GM19099 (cell line): ENCODE results near the gene DDR2.

Experiments
- POLR2A ChIP-seq: IDR thresholded peaks from 3 replicates; pipeline ENCODE4 v1.6.1; 2011; ENCODE audit warnings: low read depth; ENCODE audit not compliant: insufficient read length; ENCODE audit errors: extremely low read depth

DDR2 gene

DNA sequence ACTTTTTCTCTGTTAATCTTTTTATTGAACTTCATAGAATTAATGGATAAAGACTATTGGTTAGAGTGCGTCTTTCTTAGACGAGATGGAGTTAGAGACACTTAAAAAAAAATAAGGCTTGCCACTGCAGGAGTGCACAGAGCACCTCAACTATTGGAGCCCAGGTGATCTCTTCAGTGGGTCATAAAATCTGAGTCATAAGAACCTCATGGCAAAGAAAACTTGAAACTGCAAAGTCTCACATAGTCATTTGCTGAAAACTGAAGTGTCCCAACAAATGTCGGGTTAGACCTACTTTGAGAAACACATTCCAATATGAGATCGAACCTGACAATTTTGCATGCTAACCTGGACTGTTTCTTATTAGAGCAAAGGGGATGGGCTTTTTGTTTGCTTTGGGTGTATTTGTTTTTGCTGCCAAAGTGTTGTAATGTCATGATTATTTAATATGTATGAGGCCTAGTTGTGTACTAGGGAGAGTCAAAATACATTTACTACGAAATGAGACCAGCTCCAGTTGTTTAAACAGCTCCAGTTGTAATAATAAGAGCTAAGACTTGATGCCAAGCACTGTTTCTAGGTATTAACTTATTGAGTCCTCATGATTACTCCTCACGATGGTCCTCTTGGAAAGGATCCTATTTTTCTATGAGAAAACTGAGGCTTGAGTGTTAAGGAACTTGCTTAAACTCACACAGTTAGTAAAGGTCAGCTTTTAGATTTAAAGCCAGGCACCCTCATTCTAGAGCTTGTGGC, 65.1 kb downstream of the DDR2 start:
- no peak for TF ChIP-seq POLR2A

DNA sequence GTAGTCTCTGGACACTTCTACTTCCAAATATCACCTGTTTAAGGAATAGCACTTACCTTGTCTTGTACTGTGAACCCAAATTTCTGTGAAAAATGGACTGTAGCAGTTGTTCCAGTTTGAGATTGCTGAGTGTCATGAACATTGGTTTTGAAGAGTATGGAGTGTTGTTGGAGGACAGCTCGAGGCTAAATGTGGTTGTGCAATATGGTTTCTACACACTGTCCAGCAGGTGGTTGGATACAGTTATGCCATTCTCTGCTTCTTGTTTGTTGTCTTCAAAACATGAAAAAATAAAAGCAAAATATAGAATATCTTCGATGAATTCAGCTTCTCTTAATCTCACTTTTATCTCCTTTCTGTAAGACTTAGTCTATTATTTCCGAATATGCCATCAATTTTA, 67.1 kb downstream of the DDR2 start:
- TF ChIP-seq POLR2A, result no peak

DNA sequence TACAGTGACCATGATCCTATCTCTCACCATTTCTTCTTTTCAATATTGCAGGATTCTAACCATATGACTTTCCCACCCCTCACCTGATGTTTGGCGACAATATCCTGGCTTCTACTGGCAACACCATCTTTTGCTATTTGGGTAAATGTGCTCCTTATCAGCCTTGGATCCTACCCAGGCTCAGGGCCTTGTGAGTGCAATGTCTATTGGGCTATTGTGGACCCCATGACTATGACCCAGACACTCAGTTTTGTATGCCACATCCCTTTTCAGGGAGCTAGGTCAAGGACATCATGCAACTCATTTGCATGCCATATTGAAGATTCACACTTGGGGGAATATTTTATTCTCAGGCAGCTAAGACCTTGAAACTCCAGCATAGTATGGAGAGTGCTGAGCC, 67.9 kb downstream of the DDR2 start:
- no peak for TF ChIP-seq POLR2A

DNA sequence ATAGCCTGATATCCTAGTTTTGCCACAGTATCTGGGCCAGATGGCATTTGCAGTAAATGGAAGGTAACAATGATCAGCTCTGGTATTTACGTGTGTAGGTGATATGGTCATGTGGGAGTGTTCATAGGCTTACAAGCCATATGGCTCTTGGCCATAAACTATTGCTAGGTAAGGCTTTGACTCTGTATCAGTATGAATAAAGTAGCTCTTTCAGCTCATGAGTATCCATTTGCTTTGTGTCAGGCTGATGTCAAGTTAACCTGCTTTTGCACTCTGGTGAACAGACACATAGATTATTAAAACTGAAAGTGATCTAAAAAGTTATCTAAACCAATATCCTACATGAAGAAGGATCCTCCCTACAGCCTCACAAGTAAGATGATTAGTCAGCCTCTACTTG, 69.0 kb downstream of the DDR2 start:
- no peak for TF ChIP-seq POLR2A

DNA sequence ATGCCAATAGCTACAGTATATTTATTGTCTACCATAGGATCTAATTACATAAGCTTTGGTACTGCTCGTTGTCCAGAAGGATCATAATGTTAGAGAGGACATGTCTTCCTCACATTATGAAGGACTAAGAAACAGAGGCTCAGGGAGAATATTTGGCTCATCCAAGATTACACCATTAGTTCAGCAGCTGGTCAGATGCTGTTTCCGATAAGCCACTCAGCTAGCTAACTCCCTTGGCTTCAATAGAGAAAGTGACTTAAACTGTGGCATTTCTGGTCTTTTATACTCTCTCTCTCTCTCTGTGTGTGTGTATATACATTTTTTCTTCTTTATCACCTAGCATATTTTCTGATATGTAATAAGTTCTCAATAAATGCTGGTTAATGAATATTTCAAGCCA, 70.4 kb downstream of the DDR2 start:
- TF ChIP-seq POLR2A, result no peak

DNA sequence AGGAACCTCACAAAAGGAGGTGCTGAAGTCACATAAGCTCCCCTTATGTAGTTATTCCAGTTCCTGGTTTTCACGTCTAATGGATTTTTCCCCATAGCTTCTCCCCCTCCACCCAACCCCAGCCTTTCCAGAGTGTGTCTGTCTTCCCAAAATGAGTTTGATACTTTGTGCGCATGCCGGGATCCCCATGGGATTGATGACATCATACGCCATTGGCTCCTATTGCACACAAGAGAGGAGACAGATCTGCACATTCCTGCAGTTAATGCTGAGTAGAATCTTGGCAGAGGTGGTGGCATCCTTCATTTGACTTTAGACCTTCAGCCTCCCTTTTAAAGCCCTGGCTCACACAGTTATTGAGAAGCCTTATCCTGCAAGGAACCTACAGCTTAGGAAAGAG, 71.4 kb downstream of the DDR2 start:
- TF ChIP-seq POLR2A, result no peak

DNA sequence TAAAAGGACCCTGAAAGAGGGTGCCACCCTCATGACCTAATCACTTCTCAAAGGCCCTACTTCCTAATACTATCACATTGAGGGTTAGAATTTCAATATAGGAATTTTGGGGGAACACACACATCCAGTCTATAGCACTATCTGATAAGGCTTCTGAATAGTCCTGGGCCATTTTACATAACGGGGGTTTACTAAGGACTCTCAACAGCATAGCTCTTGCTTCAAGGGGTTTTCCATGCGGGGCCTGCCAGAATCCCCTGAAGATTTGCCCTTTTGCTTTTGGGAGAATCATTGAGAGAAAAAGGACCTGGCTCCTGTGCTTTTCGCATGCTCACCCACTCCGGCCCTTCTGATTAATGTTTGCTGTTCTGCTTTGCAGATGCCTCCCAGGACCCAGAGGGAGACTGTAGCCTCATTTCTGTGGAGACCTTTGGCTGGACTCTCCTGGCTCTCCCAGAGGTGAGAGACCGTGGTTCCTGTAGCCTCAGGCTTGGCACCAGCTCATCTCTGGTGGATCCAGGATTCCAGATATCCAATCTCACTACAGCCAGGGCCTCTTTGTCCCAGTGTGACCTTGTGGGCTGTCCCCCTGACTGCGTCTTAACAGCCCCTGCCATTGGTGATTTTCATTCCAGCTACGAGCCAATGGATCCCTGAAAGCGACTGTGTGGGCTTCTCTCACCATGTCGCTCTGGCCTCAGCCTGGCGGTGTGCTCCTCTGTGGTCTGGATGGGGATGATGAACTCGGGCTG, 72.6 kb downstream of the DDR2 start:
- no peak for TF ChIP-seq POLR2A

DNA sequence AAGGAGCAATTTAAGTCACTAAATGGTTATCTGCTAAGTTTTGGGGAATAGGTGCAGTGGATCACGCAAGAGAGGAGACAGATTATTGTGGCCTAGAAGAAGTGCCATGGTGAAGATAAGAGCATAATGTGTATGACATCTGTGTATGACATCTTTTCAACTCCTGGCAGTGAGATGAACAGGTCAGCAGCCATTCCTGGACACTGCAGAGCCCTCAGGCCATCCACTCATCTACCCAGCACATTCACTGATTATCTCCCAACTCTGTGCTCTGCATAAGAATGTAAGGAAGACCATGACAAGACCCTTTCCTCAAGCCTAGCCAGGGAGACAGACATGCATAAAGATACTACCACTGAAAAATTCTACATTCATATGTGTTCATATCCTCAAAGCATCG, 73.7 kb downstream of the DDR2 start:
- TF ChIP-seq POLR2A, result no peak

DNA sequence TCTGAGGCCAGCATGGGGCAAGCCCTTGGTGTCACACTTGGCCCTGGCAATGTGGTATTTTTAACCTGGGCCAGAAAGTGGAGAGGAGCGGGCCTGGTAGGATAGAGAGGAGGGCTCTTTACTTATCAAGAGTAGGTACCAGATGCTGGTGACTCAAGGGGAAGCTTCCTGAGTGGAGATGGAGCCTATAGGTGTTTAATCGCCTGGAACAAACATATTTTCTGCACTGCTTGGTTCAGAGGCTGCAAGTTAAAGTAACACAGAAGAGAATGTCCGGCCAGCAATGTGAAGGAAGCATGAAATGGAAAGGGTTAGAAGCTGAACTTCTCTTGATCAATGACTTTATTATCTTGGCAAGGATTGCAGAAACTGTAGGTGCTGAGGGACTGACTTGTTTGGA, 74.3 kb downstream of the DDR2 start:
- no peak for TF ChIP-seq POLR2A

DNA sequence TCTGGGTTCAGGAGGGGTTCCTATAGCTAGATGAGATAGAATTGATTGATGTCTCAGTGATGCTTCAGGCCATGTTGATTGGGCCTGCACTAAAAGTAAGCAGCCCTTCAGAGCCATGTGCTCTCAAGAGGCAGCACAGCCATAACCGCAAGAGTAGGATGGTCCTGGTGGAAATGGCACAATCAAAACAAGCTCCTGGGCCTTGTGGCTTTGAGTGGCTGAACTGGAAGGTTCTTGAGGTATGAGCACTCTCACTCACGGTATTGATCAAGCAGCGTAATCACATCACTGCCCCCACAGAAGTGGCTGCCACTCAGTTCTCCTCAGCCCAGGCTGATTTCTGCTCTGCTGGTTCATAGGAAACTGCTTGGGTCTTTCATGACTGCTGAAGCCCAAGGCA, 76.0 kb downstream of the DDR2 start:
- no peak for TF ChIP-seq POLR2A

DNA sequence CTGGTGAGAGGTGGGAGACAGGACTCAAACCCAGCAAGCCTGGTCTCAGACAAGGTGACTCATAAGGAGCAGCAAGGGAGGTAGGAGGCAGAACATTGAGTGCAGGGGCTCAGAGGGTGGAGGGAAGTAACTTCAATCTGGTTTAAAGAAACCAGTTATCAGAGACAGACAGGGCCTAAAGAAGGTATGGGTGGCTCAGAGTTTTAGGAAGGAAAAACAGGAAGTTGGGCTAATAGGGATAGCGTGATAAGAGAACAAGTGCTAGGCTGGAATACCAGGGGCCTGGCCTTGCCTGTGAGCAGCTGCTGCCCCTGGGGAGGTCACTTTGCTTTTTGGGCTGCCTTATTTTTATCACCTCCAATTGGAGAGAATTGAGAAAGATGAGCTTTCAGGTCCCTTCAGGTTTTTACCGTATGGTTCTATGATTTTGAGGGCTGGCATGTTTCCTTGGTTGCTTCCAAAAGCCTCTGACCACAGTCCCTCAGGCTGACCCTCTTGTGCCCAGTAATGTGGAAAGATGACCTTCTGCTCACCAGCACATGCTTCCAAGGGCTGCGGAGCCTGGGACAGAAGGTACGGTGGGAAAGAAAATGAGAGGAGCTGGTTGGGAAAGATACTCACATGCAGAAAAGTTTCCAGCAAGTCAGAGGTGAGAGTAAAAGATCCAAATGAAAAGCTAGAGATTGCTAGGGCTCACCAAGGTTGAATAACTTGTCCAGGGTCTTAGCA, 77.0 kb downstream of the DDR2 start:
- TF ChIP-seq POLR2A, result no peak

DNA sequence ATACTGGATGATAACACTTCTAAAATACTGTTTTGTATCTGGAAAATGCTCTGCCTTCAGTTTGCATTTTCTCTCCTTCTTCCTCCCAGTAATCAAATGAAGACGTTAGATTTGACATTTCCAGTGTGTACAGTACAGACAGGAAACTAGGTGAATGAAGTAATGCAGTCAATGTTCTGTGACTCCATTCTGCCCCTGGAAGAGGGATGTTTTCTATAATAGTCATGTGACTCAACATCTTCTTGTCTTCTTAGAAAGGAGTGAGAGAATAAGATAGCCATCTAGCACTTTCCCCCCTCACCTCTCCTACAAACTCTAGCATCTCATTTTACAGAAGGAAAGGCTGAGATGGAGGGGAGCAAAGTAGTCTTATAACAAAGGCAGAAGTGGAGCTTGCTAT, 77.6 kb downstream of the DDR2 start:
- no peak for TF ChIP-seq POLR2A

DNA sequence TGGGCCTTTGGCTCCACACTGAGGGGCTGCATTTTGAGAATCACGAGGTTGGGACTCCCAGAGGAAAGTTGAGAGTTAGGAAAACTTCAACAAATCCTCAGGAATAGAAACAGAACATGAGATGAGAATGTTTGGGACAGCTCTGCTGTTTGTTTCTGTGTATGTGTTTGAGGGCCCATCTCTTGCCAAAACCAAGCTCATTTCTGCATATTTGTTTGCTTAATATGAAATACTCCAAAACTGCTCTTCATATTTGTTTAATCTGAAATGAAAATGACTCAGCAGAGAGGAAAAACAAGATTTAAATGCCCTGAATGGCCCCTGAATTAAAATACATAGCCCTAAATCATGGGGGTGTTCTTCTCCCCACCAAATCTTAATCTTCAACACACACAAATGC, 78.1 kb downstream of the DDR2 start:
- TF ChIP-seq POLR2A, result no peak

DNA sequence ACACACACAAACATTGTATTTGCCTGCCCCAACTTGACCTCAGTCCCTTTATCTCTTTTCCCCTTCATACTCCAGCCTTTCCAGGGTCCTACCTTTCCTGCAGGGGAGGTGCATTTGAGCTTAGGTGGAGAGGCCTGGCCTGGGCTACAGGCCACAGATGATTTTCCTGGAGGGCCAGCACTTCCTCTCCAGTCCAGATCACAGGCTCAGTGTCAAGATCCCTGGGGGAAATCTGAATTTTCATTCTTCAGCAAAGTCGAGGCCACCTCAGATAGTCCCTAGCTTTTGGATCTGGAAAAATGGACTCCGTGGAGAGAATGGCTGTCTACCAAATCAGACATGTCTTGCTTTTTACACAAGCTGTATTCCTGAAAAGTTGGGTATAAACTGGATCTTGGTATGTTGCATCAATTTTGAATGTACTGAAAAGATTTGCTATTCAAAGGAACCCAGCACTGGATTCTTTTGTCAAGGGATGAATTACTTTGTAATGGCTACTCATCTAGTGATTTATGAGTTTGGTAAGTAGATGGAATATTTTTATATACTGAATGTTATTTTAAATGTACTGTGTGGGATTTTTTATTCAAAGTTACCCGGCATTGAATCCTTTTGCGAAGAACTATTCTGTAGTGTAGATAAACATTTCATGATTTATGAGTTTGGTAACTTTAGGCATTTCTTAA, 78.7 kb downstream of the DDR2 start:
- TF ChIP-seq POLR2A, result no peak

DNA sequence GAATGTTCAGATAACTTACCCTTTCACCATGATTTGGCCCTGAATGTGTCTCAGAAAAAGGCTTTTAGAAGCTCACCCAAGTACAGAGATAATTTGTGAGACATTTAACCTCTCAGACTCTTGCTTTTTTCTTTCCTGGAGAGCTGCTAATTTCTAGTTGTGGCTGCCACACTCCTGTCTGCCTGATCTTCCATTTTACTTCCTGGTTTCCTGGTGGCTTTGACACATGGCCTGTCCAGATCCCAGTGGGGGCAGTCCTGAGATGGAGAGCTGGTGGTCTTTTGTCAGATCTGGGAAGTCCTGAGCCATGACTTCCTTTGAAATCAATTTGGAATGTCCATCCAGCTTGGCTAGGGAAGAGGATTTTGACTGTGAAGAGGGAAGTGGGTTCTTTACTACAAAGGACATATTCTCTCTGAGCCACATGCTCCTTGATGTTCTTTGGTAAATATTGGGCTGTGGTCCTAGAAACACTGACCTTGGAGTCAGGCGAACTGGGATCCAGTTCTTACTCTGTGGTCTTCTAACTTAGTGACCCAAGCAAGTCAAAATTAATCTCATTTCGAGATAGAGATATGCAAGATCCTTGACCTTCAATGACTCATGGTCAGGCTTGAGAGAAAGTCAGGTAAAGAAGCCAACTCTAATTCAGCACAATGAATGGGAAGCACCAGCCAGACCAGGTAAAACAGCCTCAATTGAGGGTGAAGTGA, 80.2 kb downstream of the DDR2 start:
- TF ChIP-seq POLR2A, result no peak
